ENCODE data around the gene BICC1.

DNA sequence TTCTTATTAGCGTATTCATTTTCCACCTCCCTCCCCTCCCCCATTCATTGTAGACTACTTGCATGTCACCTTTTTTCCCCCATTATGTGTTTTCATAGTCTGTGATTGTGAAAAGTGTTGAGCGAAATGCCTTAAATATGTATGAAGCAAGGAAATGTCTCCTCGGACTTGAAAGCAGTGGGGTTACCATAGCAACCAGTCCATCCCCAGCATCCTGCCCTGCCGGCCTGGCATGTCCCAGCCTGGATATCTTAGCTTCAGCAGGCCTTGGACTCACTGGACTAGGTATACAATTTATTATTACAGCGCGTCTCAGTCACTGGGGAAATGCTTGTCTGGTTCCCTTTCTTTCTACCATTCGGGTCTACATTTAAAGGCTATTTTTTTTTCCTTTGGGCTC, 283.6 kb downstream of the BICC1 start:
- no peak for TF ChIP-seq POLR2A (IDR thresholded peaks at IDR 0.05)
- TF ChIP-seq, protein P1, sequence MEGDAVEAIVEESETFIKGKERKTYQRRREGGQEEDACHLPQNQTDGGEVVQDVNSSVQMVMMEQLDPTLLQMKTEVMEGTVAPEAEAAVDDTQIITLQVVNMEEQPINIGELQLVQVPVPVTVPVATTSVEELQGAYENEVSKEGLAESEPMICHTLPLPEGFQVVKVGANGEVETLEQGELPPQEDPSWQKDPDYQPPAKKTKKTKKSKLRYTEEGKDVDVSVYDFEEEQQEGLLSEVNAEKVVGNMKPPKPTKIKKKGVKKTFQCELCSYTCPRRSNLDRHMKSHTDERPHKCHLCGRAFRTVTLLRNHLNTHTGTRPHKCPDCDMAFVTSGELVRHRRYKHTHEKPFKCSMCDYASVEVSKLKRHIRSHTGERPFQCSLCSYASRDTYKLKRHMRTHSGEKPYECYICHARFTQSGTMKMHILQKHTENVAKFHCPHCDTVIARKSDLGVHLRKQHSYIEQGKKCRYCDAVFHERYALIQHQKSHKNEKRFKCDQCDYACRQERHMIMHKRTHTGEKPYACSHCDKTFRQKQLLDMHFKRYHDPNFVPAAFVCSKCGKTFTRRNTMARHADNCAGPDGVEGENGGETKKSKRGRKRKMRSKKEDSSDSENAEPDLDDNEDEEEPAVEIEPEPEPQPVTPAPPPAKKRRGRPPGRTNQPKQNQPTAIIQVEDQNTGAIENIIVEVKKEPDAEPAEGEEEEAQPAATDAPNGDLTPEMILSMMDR (IDR thresholded peaks at IDR 0.05) = no peak
